ENCODE results near the gene RPS6KA3. TPM values are rescaled to one million over a fixed set of nuclear protein-coding genes. Genes with fewer than 3 reads are reported as not detected.

Gene RPS6KA3
- total and polyA plus RNA-seq, 2 of the 8 experiments (the other 6 are each of a cell fraction or from before 2014, with no cell fraction given): 7.1 to 13.0 TPM

DNA sequence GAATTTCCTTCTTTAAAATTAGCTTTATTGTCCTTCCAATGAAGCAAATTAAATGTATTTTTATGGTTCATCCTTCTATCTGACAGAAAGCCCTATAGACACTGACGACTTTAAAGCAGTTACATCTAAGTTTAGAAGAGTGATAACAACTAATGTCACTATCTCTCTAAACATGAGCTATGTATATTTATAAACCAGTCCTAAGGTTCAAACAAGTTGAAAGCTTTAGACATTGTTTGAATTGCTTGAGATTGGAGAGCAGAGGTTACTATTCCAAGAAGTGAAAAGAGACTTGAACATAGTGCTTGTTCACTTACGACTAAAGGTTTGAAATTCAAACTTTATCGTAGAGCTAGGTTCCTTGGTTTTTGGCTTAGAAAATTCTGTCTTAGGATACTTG lies 94.8 kb downstream of the RPS6KA3 start:
- Histone ChIP-seq H3K36me3 (ENCODE audit: control insufficient read depth in 2 of 4, insufficient read depth in 4 of 4, low read length in 3 of 4) (peaks cover 0 to 14% (median 0%) of the 10 kb centered on the region in 4 experiments; a peak in 4 of 8 replicates), H2BK5ac (ENCODE audit: low read depth, low read length) (no peak overlapping the region), H2AFZ (ENCODE audit: low read length) (no peak overlapping the region), H2AK5ac (ENCODE audit: low read depth, low read length) (no peak overlapping the region), H3K4me1 (replicated peaks in 1 of 4; ENCODE audit: control insufficient read depth in 3 of 4, insufficient read depth in 4 of 4, low read length in 3 of 4) (no peaks in the 10 kb centered on the region), H3K23ac (ENCODE audit: insufficient read length) (no peak overlapping the region), H2BK120ac (replicated peaks; ENCODE audit: low read depth, low read length) (no peak overlapping the region), H4K8ac (ENCODE audit: extremely low read depth, insufficient read depth, low read length) (no peak overlapping the region), H3K18ac (ENCODE audit: extremely low read depth, low read length) (no peak overlapping the region), H3K4me3 (ENCODE audit: extremely low read depth in 1 of 4, insufficient read depth in 2 of 4, low read depth in 3 of 4, low read length in 4 of 4) (no peak overlapping the region), H4K20me1 (replicated peaks in 1 of 2; ENCODE audit: control insufficient read depth in 1 of 2, insufficient read depth in 2 of 2, low read length in 2 of 2) (no peaks in the 10 kb centered on the region), H2BK20ac (ENCODE audit: low read length) (no peak overlapping the region), H2BK12ac (ENCODE audit: low read depth, low read length) (no peak overlapping the region), H3K9me3 (ENCODE audit: insufficient read depth in 2 of 2, low read depth in 1 of 2, low read length in 1 of 2) (no peaks in the 10 kb centered on the region), H3K27me3 (replicated peaks in 1 of 4; ENCODE audit: control insufficient read depth in 3 of 4, extremely low read depth in 1 of 4, insufficient read depth in 3 of 4, low read length in 3 of 4) (no peaks in the 10 kb centered on the region), H4K91ac (replicated peaks; ENCODE audit: insufficient read length, low read length) (no peak overlapping the region), H3K79me1 (ENCODE audit: low read depth, low read length) (no peaks in the 10 kb centered on the region), H3K9ac (replicated peaks in 1 of 4; ENCODE audit: extremely low read depth in 1 of 4, low read depth in 3 of 4, low read length in 3 of 4) (no peak overlapping the region), H4K5ac (ENCODE audit: insufficient read length, low read depth, low read length) (no peak overlapping the region), H3K56ac (replicated peaks; ENCODE audit: insufficient read length, low read depth, low read length) (no peak overlapping the region), H3K14ac (ENCODE audit: insufficient read length) (no peak overlapping the region), H2BK15ac (ENCODE audit: low read length) (no peak overlapping the region), H3K23me2 (ENCODE audit: low read depth, low read length) (no peaks in the 10 kb centered on the region), H3K4ac (replicated peaks; ENCODE audit: insufficient read length, low read depth, low read length) (no peak overlapping the region), H3K4me2 (ENCODE audit: insufficient read depth in 1 of 2, low read depth in 2 of 2, low read length in 2 of 2) (no peak overlapping the region), H3K27ac (ENCODE audit: low read depth, low read length) (no peak overlapping the region), H3K79me2 (ENCODE audit: control insufficient read depth in 1 of 2, insufficient read depth in 2 of 2, low read length in 2 of 2) (no peaks in the 10 kb centered on the region)
- no peak for DNase-seq (ENCODE audit: low read depth in 1 of 2, low spot score in 2 of 2)
- ChIA-PET POLR2A (ENCODE audit: partially characterized antibody) (no interaction called here), CTCF (ENCODE audit: partially characterized antibody) (no interaction called here)
- TF ChIP-seq BCL11A (IDR thresholded peaks at IDR 0.05; ENCODE audit: low read depth in 2 of 2, low read length in 2 of 2): no peak
- TF ChIP-seq SP4 (IDR thresholded peaks at IDR 0.05; ENCODE audit: low read length): no peak
- no peak for TF ChIP-seq BACH1 (IDR thresholded peaks at IDR 0.05; ENCODE audit: low read length)
- TF ChIP-seq RAD21 (IDR thresholded peaks at IDR 0.05 in 1 of 2, conservative IDR thresholded peaks at IDR 0.05 in 1 of 2; ENCODE audit: low read depth in 2 of 2, low read length in 2 of 2): no peak
- TF ChIP-seq ASH2L (IDR thresholded peaks at IDR 0.05; ENCODE audit: low read length): no peak
- no peak for TF ChIP-seq POU5F1 (IDR thresholded peaks at IDR 0.05; ENCODE audit: low read depth, low read length)
- no peak for TF ChIP-seq TAF1 (IDR thresholded peaks at IDR 0.05; ENCODE audit: low read depth, low read length)
- no peak for TF ChIP-seq POLR2A (IDR thresholded peaks at IDR 0.05; ENCODE audit: control extremely low read depth in 1 of 2, low read depth in 2 of 2, low read length in 2 of 2)
- no peak for TF ChIP-seq EP300 (IDR thresholded peaks at IDR 0.05; ENCODE audit: borderline replicate concordance in 1 of 2, low read depth in 2 of 2, low read length in 2 of 2)
- TF ChIP-seq GABPA (IDR thresholded peaks at IDR 0.05; ENCODE audit: borderline replicate concordance, insufficient read depth, low read length): no peak
- no peak for TF ChIP-seq KDM1A (IDR thresholded peaks at IDR 0.05; ENCODE audit: borderline replicate concordance, low read length)
- WGBS, 2 experiments (ENCODE audit: extremely low coverage in 1 of 2, insufficient coverage in 1 of 2, insufficient read length in 1 of 2, insufficient replicate concordance in 2 of 2, low coverage in 1 of 2, low lambda C conversion rate in 2 of 2, missing lambda C conversion rate in 1 of 2): 93% methylated on average over 3 of the region's 3 CpGs; no CpG with 5 or more reads in 1 of the 2 experiments
- FAIRE-seq: no peak
